ENCODE results near the gene MBTD1. TPM values are rescaled to one million over a fixed set of nuclear protein-coding genes. Genes with fewer than 3 reads are reported as not detected.
"Not testable (repeated sequence)": the region's sequence is repeated elsewhere in the genome, so short reads cannot be mapped to it uniquely, and the experiment has no call there.

Gene MBTD1
- total RNA-seq, 2 experiments from 2014 or later: 10.4 to 11.4 TPM

GRCh38 chr17:51172030-51172429, 87.8 kb downstream of the MBTD1 start:
- POLR2A ChIA-PET; H3K9me3 Mint-ChIP-seq (ENCODE audit: insufficient read depth); H3K27ac Mint-ChIP-seq; CTCF ChIA-PET; H3K4me3 Mint-ChIP-seq; ATAC-seq; DNase-seq; H3K27me3 Mint-ChIP-seq (ENCODE audit: low read depth): not testable (repeated sequence)
- Mint-ChIP-seq H3K4me1 (ENCODE audit: low read depth) (peaks cover 27% of the 10 kb centered on the region), H3K36me3 (ENCODE audit: low read depth) (peaks cover 38% of the 10 kb centered on the region)

DNA sequence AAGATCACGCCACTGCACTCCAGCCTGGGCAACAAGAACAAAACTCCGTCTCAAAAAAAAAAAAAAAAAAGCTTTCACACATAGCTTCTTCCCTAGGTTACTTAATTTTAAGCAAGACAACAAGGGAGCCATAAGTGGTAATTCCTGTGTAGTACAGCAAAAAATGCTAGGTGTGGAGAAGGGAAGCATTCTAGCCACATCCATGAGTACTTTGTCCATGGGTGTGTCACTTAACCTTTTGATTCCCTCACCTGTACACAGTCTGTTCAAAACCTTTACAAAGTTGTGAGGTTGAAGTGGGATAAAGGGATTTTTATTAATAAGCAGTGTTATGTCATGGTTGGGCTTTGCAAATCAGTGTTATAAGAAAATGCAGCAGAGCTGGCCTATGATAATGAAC, 89.1 kb downstream of the MBTD1 start:
- ATAC-seq: no peak
- H3K4me3 Mint-ChIP-seq: no peak overlapping the region
- H3K27ac Mint-ChIP-seq: no peak overlapping the region
- H3K4me1 Mint-ChIP-seq (ENCODE audit: low read depth): peaks cover 31% of the 10 kb centered on the region
- ChIA-PET CTCF (interaction anchor here (0.7 to 1.7 kb wide), 2 partner anchors 17 to 364 kb away, joined by 3 to 6 read pairs; partner anchors contain the start of gene NME1), POLR2A (no interaction called here)
- peak; percentile 11 for DNase-seq
- H3K9me3 Mint-ChIP-seq (ENCODE audit: insufficient read depth): no peaks in the 10 kb centered on the region
- H3K27me3 Mint-ChIP-seq (ENCODE audit: low read depth): no peaks in the 10 kb centered on the region
- peaks cover 41% of the 10 kb centered on the region for H3K36me3 Mint-ChIP-seq (ENCODE audit: low read depth)

DNA sequence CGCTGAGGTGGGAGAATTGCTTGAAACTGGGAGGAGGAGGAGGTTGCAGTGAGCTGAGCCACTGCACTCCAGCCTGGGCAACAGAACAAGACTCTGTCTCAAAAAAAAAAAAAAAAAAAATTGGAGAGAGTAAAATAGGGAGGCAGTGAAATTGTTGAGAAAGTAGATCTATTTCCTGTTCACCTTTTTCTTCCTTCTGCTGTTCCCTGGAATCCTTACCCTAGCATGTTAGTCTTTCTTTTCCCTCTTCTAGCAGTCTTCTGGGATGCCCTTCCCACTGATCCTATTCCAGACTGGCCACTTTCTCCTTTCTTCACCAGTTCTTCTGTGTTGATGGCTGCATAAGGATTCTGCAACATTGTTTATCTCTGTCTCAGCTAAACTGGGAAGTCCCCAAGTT, 90.5 kb downstream of the MBTD1 start:
- CTCF ChIA-PET: no interaction called here
- Mint-ChIP-seq H3K36me3 (ENCODE audit: low read depth) (peaks cover 49% of the 10 kb centered on the region), H3K4me1 (ENCODE audit: low read depth) (peaks cover 39% of the 10 kb centered on the region), H3K27me3 (ENCODE audit: low read depth) (no peaks in the 10 kb centered on the region), H3K4me3 (no peak overlapping the region), H3K27ac (no peak overlapping the region), H3K9me3 (ENCODE audit: insufficient read depth) (no peaks in the 10 kb centered on the region)
- ATAC-seq (no peak), DNase-seq (no peak)
- POLR2A ChIA-PET: interaction anchor here (0.6 kb wide), 1 partner anchor 16 kb away, joined by 3 read pairs; the partner anchor contains the start of gene NME1

DNA sequence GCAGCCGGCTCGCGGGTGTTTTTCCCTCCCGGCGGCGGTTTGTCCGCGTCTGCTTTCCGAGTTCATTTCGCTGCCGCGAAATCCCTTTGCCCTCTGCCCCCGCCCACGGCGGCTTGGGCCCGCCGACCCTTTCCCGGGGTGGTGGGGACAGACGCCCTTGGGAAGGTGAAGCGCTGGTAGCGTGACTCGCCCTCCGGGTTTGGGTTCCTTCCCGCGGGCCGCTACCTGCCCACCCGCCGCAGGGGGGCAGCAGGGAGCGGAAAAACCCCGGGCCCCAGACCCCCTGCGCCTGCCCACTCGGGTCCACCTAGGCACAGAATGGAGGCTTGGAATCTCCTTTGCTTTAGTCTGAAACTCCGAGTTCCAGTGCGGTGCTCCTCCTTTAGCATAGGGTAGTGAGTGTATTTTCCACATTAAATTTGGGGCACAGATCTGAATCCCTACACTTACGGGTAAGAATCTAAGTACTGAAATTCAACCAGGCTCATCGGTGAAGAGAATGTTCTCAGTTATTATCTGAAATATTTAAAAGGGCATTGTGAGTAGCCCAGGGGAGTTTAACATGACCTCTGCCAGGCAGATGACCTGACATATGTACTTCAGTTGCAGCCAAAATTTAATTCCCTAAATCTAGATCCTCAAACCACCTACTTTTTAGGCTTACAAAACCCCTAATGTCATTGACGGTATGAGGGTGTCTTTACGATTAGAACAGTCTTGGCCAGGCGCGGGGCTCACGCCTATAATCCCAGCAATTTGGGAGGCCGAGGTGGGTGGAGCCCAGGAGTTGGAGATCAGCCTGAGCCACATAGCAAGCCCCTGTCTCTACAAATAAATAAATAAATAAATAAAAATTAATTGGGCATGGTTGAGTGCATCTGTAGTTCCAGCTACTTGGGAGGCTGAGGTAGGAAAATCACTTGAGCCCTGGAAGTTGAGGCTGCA, 92.6 kb downstream of the MBTD1 start:
- ChIA-PET POLR2A (interaction anchor here (1.1 kb wide), 1 partner anchor 13 kb away, joined by 3 read pairs; no protein-coding TSS in a partner anchor), CTCF (interaction anchor here (1.2 to 2.4 kb wide), 3 partner anchors 13 to 14 kb away, joined by 3 to 24 read pairs (median 6); partner anchors contain the start of gene NME1)
- ATAC-seq: peak; percentile 62
- Mint-ChIP-seq H3K36me3 (ENCODE audit: low read depth) (peaks cover 54% of the 10 kb centered on the region), H3K9me3 (ENCODE audit: insufficient read depth) (no peaks in the 10 kb centered on the region), H3K4me3 (peak overlapping the region; percentile 88), H3K27ac (peak overlapping the region; percentile 91), H3K4me1 (ENCODE audit: low read depth) (peaks cover 39% of the 10 kb centered on the region), H3K27me3 (ENCODE audit: low read depth) (no peaks in the 10 kb centered on the region)
- peak; percentile 72 for DNase-seq

DNA sequence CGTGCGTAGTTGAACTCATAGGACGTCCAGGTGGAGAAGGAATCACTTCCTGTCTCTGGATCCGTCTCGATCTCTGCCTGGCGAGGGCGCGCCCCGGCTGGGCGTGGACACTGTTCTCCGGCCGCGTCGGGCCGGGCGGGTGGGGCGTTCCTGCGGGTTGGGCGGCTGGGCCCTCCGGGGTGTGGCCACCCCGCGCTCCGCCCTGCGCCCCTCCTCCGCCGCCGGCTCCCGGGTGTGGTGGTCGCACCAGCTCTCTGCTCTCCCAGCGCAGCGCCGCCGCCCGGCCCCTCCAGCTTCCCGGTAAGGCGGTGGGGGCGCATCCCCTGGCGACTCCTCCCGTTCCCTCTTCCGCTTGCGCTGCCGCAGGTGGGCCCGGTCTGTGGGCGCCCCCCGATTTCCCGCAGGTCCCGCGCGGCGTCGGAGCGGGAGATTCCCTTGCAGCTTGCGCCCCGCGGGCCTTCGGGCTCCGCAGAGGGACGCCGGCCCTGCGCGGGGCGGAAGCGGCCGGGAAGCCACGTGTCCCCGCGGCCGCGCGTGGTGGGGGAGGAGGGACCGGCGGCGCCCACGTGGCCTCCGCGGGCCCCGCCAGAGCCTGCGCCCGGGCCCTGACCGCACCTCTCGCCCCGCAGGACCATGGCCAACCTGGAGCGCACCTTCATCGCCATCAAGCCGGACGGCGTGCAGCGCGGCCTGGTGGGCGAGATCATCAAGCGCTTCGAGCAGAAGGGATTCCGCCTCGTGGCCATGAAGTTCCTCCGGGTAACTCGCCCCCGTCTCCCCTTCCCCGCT, 93.5 kb downstream of the MBTD1 start, which contains the start of gene NME2:
Gene NME2, plus strand, starts transcription at position 214 of the 789 bp plus-strand sequence. Its CDS starts 420 bp downstream, at position 634.
- peak; percentile 84 for ATAC-seq
- Mint-ChIP-seq H3K9me3 (ENCODE audit: insufficient read depth) (no peaks in the 10 kb centered on the region), H3K27me3 (ENCODE audit: low read depth) (no peaks in the 10 kb centered on the region), H3K4me1 (ENCODE audit: low read depth) (peaks cover 37% of the 10 kb centered on the region), H3K4me3 (peak within 1 kb of the TSS; percentile 88), H3K36me3 (ENCODE audit: low read depth) (peaks cover 56% of the 10 kb centered on the region), H3K27ac (peak within 1 kb of the TSS; percentile 97)
- ChIA-PET POLR2A (interaction anchor here (1.0 to 2.9 kb wide), 5 partner anchors 9 to 299 kb away, joined by 4 to 18 read pairs (median 7); partner anchors contain the start of genes NME1 and TOB1), CTCF (interaction anchor here (0.7 to 2.4 kb wide), 7 partner anchors 9 to 165 kb away, joined by 3 to 24 read pairs (median 4); partner anchors contain the start of genes NME1 and SPAG9)
- peak; percentile 77 for DNase-seq

DNA sequence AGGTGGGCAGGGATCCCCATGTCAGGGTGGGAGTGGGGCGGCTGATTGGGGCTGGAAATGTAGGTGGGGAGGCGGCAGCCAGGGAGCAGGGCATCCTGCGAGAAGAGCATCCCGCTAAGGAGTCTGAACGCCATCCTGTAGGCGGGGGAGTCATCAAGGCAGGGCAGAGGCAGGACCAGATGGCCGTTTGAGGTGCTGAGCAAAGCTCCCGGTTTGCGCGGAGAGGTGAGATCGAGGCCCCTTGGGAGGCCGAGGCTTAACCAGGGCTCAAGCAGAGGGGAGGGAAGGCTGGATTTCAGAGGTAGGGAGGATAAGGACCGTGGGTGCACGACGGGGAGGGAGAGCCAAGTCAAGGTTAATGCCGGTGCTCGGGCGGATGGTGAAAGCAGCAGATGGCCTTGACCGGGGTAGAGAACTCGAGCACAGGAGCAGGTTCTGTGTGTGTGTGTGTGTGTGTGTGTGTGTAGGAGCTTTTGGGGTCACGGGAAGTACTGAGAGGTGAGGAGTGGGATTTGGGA, 94.1 kb downstream of the MBTD1 start:
- CTCF ChIA-PET: interaction anchor here (0.7 to 2.4 kb wide), 8 partner anchors 8 to 167 kb away, joined by 3 to 24 read pairs (median 4); partner anchors contain the start of genes NME1 and SPAG9
- peak overlapping the region; percentile 97 for H3K27ac Mint-ChIP-seq
- POLR2A ChIA-PET: interaction anchor here (1.0 to 2.9 kb wide), 6 partner anchors 8 to 299 kb away, joined by 3 to 18 read pairs (median 6); partner anchors contain the start of genes NME1 and TOB1
- ATAC-seq: peak; percentile 28
- H3K4me3 Mint-ChIP-seq: peak overlapping the region; percentile 88
- no peak for DNase-seq
- H3K36me3 Mint-ChIP-seq (ENCODE audit: low read depth): peaks cover 55% of the 10 kb centered on the region
- no peaks in the 10 kb centered on the region for H3K27me3 Mint-ChIP-seq (ENCODE audit: low read depth)
- H3K9me3 Mint-ChIP-seq (ENCODE audit: insufficient read depth): no peaks in the 10 kb centered on the region
- H3K4me1 Mint-ChIP-seq (ENCODE audit: low read depth): peaks cover 35% of the 10 kb centered on the region

DNA sequence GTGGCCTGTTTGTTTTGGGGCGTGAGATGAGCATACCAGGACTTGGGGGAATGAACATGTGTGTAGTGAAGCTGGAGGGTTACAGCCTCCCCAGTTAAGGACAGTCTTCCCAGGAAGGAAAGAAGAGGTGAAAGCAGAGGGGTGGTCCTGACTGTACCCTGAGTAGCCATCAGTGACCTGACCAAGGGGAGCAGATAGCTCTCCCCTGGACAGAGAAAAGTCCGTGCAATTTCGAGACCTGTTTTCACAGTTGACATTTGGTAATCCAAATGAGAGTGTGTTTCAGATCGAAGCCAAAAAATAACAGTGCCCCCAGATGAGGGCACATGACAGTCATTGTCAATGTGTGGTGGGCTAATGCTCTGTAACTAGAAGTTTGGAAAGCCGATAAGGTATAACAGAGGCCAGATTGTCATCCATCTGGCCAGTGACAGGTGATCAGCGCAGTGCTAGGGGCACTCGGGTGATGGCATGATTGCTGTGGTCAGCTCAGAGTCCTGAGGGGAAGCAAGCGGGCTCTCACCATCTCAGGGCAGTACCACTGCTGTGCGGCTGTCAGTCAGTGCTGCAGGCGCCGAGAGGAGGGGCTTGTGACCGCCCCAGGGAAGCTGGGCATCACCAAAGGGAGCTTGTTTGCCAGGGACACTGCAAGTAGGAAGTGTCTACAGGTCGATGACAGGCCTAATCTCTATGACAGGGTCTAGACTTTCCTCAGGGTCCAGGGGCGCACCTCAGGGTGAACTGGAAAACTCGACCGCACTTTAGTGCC, 94.8 kb downstream of the MBTD1 start:
- no peaks in the 10 kb centered on the region for H3K9me3 Mint-ChIP-seq (ENCODE audit: insufficient read depth)
- no peaks in the 10 kb centered on the region for H3K27me3 Mint-ChIP-seq (ENCODE audit: low read depth)
- H3K4me1 Mint-ChIP-seq (ENCODE audit: low read depth): peaks cover 37% of the 10 kb centered on the region
- peak overlapping the region; percentile 97 for H3K27ac Mint-ChIP-seq
- POLR2A ChIA-PET: interaction anchor here (1.0 to 2.9 kb wide), 6 partner anchors 9 to 298 kb away, joined by 3 to 18 read pairs (median 6); partner anchors contain the start of genes NME1 and TOB1
- peaks cover 57% of the 10 kb centered on the region for H3K36me3 Mint-ChIP-seq (ENCODE audit: low read depth)
- peak overlapping the region; percentile 88 for H3K4me3 Mint-ChIP-seq
- ATAC-seq: no peak
- CTCF ChIA-PET: interaction anchor here (0.9 to 2.4 kb wide), 5 partner anchors 7 to 166 kb away, joined by 3 to 24 read pairs (median 4); partner anchors contain the start of gene NME1
- no peak for DNase-seq

- Mint-ChIP-seq H3K4me3 (no peak overlapping the region), H3K27me3 (ENCODE audit: low read depth) (no peaks in the 10 kb centered on the region), H3K9me3 (ENCODE audit: insufficient read depth) (no peaks in the 10 kb centered on the region), H3K27ac (peak overlapping the region; percentile 13), H3K36me3 (ENCODE audit: low read depth) (peaks cover 62% of the 10 kb centered on the region), H3K4me1 (ENCODE audit: low read depth) (peaks cover 27% of the 10 kb centered on the region)
- POLR2A ChIA-PET: no interaction called here
- CTCF ChIA-PET: interaction anchor here (1.1 to 2.6 kb wide), 3 partner anchors 8 to 310 kb away, joined by 3 to 13 read pairs (median 4); partner anchors contain the start of gene NME1
- DNase-seq (no peak), ATAC-seq (no peak)
These were observed 98.3 kb downstream of the MBTD1 start for GRCh38 chr17:51161541-51161940.

DNA sequence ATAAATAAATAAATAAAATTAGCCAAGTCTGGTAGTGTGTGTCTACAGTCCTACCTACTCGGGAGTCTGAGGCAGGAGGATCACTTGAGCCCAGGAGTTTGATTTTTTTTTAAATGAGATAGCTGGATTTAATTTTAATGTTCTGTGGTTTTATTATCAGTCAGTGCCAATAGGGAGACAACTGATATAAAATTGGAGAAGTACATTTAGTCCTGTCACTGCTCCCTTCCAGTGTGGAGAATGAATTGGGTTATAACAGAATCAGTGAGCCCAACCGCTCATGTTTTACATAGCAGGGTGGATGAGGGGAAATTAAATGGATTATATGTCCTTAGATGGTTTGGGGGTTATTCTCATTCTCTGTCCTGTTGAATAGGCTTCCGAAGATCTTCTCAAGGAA, 100.2 kb downstream of the MBTD1 start:
- ChIA-PET POLR2A (no interaction called here), CTCF (no interaction called here)
- DNase-seq (no peak), ATAC-seq (no peak)
- Mint-ChIP-seq H3K4me1 (ENCODE audit: low read depth) (peaks cover 15% of the 10 kb centered on the region), H3K4me3 (no peak overlapping the region), H3K27me3 (ENCODE audit: low read depth) (no peaks in the 10 kb centered on the region), H3K9me3 (ENCODE audit: insufficient read depth) (no peaks in the 10 kb centered on the region), H3K36me3 (ENCODE audit: low read depth) (peaks cover 62% of the 10 kb centered on the region), H3K27ac (no peak overlapping the region)

DNA sequence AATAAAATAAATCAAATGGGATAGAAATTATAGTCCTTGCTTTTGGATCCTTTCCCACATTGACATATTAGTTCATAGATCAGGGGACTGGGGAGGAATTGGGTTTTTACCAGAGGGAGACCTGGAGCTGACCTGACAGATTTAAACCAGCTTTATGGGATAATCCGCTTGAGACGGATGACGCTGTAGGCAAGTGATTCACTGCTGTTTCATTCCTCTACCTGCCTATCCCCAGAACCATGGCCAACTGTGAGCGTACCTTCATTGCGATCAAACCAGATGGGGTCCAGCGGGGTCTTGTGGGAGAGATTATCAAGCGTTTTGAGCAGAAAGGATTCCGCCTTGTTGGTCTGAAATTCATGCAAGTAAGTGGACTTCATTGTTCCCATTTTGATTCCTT, 104.4 kb downstream of the MBTD1 start:
- ATAC-seq: no peak
- no peaks in the 10 kb centered on the region for H3K9me3 Mint-ChIP-seq (ENCODE audit: insufficient read depth)
- H3K27ac Mint-ChIP-seq: peak overlapping the region; percentile 32
- CTCF ChIA-PET: interaction anchor here (1.0 to 3.0 kb wide), 4 partner anchors 10 to 303 kb away, joined by 4 to 16 read pairs (median 6); partner anchors contain the start of gene NME2
- DNase-seq: no peak
- peak overlapping the region; percentile 13 for H3K4me3 Mint-ChIP-seq
- H3K27me3 Mint-ChIP-seq (ENCODE audit: low read depth): no peaks in the 10 kb centered on the region
- peaks cover 16% of the 10 kb centered on the region for H3K4me1 Mint-ChIP-seq (ENCODE audit: low read depth)
- POLR2A ChIA-PET: interaction anchor here (0.6 to 2.2 kb wide), 5 partner anchors 7 to 447 kb away, joined by 3 to 8 read pairs (median 3); partner anchors contain the start of genes ANKRD40 and SPAG9
- H3K36me3 Mint-ChIP-seq (ENCODE audit: low read depth): peaks cover 37% of the 10 kb centered on the region

Measured in activated CD8-positive, alpha-beta T cell treated with anti-CD3 and anti-CD28 coated beads, Interleukin-2, amount 10 ng/mL, durations not matched to agents 7 days and 5 days (primary cell).